IMR-90 (cell line): ENCODE data around the gene SERPINA1. TPM values are rescaled to one million over a fixed set of nuclear protein-coding genes. Genes with fewer than 3 reads are reported as not detected.

Experiments
- ATAC-seq: fragments of 200-7000 bp; cut with Tn5 transposase; 2 replicates; pipeline ENCODE4 v1.9.1; 2020; ENCODE audit warnings: low read depth, mild to moderate bottlenecking, moderate library complexity
- BruUV-seq: library from RNA; stranded (reverse); fragments of 400-500 nt; replicated peaks from 2 replicates; lab custom pipeline; 2021; lab: Mats Ljungman, UMichigan
- CTCF ChIA-PET: fragments of 300-600 bp; formaldehyde crosslinking; extraction: SDS; loops from one replicate; lab custom pipeline; 2021; ENCODE audit warnings: antibody characterized with exemption; lab: Yijun Ruan, JAX
- POLR2A ChIA-PET: fragments of 300-600 bp; sonication (Branson Sonifier 250); formaldehyde crosslinking; loops from one replicate; lab custom pipeline; 2022; ENCODE audit warnings: antibody characterized with exemption; ENCODE audit not compliant: unreplicated experiment; lab: Charles Lee
- DNase-seq: peaks from one replicate; pipeline ENCODE4 v3.0.0; 2013
- H2AFZ ChIP-seq: replicated peaks from 2 replicates; pipeline ENCODE3; 2013; ENCODE audit warnings: low read length, mild to moderate bottlenecking; ENCODE audit not compliant: poor library complexity
- H2AK5ac ChIP-seq: 2 replicates; pipeline ENCODE4 v1.6.1; 2013; ENCODE audit warnings: low read depth, low read length, inconsistent platforms
- H2AK9ac ChIP-seq: replicated peaks from 2 replicates; pipeline ENCODE3; 2013; ENCODE audit warnings: mild to moderate bottlenecking, low read depth, low read length, moderate library complexity; ENCODE audit not compliant: poor library complexity
- H2BK120ac ChIP-seq: 2 replicates; pipeline ENCODE4 v1.6.1; 2013; ENCODE audit warnings: low read depth, low read length, inconsistent platforms
- H2BK15ac ChIP-seq: 3 replicates; pipeline ENCODE4 v1.6.1; 2013; ENCODE audit warnings: low read depth, low read length, inconsistent platforms
- H2BK20ac ChIP-seq: 2 replicates; pipeline ENCODE4 v1.6.1; 2013; ENCODE audit warnings: low read depth, mild to moderate bottlenecking, inconsistent platforms, low read length, moderate library complexity
- H2BK5ac ChIP-seq: 2 replicates; pipeline ENCODE4 v1.6.1; 2013; ENCODE audit warnings: mild to moderate bottlenecking, low read depth, low read length, inconsistent platforms; ENCODE audit not compliant: poor library complexity, severe bottlenecking
- H3K14ac ChIP-seq: replicated peaks from 2 replicates; pipeline ENCODE4 v1.6.1; 2013; ENCODE audit warnings: low read depth, low read length, inconsistent platforms
- H3K18ac ChIP-seq: 2 replicates; pipeline ENCODE4 v1.6.1; 2013; ENCODE audit warnings: low read depth, low read length, control low read depth
- H3K23ac ChIP-seq: 2 replicates; pipeline ENCODE4 v1.6.1; 2013; ENCODE audit warnings: low read depth, low read length, inconsistent platforms
- H3K27ac ChIP-seq: 2 replicates; pipeline ENCODE4 v1.5.1; 2013; ENCODE audit warnings: mild to moderate bottlenecking, control low read depth, low read length; ENCODE audit not compliant: insufficient read depth
- H3K27me3 ChIP-seq: 2 replicates; pipeline ENCODE4 v1.6.1; 2013; ENCODE audit warnings: low read length; ENCODE audit not compliant: control insufficient read depth, insufficient read depth
- H3K36me3 ChIP-seq: 2 replicates; pipeline ENCODE4 v1.6.1; 2013; ENCODE audit warnings: low read length, mixed read lengths; ENCODE audit not compliant: control insufficient read depth, insufficient read depth
- H3K4ac ChIP-seq: 2 replicates; pipeline ENCODE4 v1.6.1; 2013; ENCODE audit warnings: low read depth, low read length, inconsistent platforms
- H3K4me1 ChIP-seq: 2 replicates; pipeline ENCODE4 v1.6.1; 2013; ENCODE audit warnings: low read length, mixed read lengths; ENCODE audit not compliant: control insufficient read depth, insufficient read depth
- H3K4me2 ChIP-seq: 2 replicates; pipeline ENCODE4 v1.6.1; 2013; ENCODE audit warnings: low read depth, mild to moderate bottlenecking, control low read depth, low read length, moderate library complexity
- H3K4me3 ChIP-seq: 2 replicates; pipeline ENCODE4 v1.5.1; 2013; ENCODE audit warnings: low read depth, mild to moderate bottlenecking, control low read depth, low read length, moderate library complexity; ENCODE audit not compliant: insufficient read depth
- H3K56ac ChIP-seq: 2 replicates; pipeline ENCODE4 v1.6.1; 2013; ENCODE audit warnings: low read length, inconsistent platforms; ENCODE audit not compliant: insufficient read depth; ENCODE audit errors: extremely low read depth
- H3K79me1 ChIP-seq, 2 experiments: 2 replicates each; pipeline ENCODE4 v1.6.1; 2013; ENCODE audit warnings: low read length in 2 of 2, inconsistent platforms in 1 of 2, low read depth in 1 of 2
- H3K9ac ChIP-seq: 2 replicates; pipeline ENCODE4 v1.6.1; 2013; ENCODE audit warnings: low read depth, low read length, control low read depth
- H3K9me1 ChIP-seq: 2 replicates; pipeline ENCODE4 v1.6.1; 2013; ENCODE audit warnings: low read length, inconsistent platforms; ENCODE audit not compliant: insufficient read depth
- H3K9me3 ChIP-seq: 2 replicates; pipeline ENCODE4 v1.6.1; 2013; ENCODE audit warnings: low read length; ENCODE audit not compliant: control insufficient read depth, insufficient read depth
- H4K20me1 ChIP-seq: 2 replicates; pipeline ENCODE4 v1.6.1; 2013; ENCODE audit warnings: low read length, inconsistent platforms; ENCODE audit not compliant: insufficient read depth
- H4K5ac ChIP-seq: 2 replicates; pipeline ENCODE4 v1.6.1; 2013; ENCODE audit warnings: mild to moderate bottlenecking, low read depth, low read length, control low read depth
- H4K8ac ChIP-seq, 2 experiments: 2 replicates each; pipeline ENCODE4 v1.6.1; 2013; ENCODE audit warnings: low read depth in 2 of 2, low read length in 2 of 2, control low read depth in 1 of 2, inconsistent platforms in 1 of 2
- H4K91ac ChIP-seq: 2 replicates; pipeline ENCODE4 v1.6.1; 2013; ENCODE audit warnings: low read depth, low read length, inconsistent platforms; ENCODE audit not compliant: insufficient read depth
- POLR2A ChIP-seq: IDR thresholded peaks from 2 replicates; pipeline ENCODE4 v1.6.1; 2012; ENCODE audit warnings: mild to moderate bottlenecking, low read depth, low read length
- RAD21 ChIP-seq: IDR thresholded peaks from 2 replicates; pipeline ENCODE4 v1.6.1; 2012; ENCODE audit warnings: low read length, improper control_type of control experiment
- SMC3 ChIP-seq: fragments of 150-350 bp; IDR thresholded peaks from 2 replicates; pipeline ENCODE4 v1.6.1; 2016; ENCODE audit warnings: low read depth, mild to moderate bottlenecking, antibody characterized with exemption, low read length, moderate library complexity
- WGBS, 2 experiments: methylation state at CpG; one replicate each; pipeline versions ENCODE4 v1.1.5 to v1.1.7; 2013; ENCODE audit warnings: missing lambda C conversion rate in 2 of 2; ENCODE audit not compliant: insufficient read length in 1 of 2; ENCODE audit errors: extremely low coverage in 2 of 2; 5-methylcytosine and 5-hydroxymethylcytosine counted together
- dilution Hi-C: fragments of 300-500 bp; cut with HindIII; formaldehyde crosslinking; loops from one replicate; pipeline ENCODE4 v1.14.3; 2018; ENCODE audit warnings: low sequenced_read_pairs; ENCODE audit not compliant: unreplicated experiment
- in situ Hi-C: fragments of 300-500 bp; cut with MboI; formaldehyde crosslinking; loops from 3 replicates; pipeline ENCODE4 v1.14.3; 2019; ENCODE audit warnings: low sequenced_read_pairs, inconsistent platforms, mixed read lengths
- intact Hi-C: fragments of 100-400 bp; cut with micrococcal nuclease; formaldehyde crosslinking; loops from 2 replicates; pipeline ENCODE4 v1.10.0; 2022
- polyA plus RNA-seq, 3 experiments: library from polyadenylated mRNA; depleted of rRNA; stranded (reverse); fragments of >200 nt; gene quantifications; 2 replicates each; pipeline ENCODE4 v1.2.3, GENCODE V29; 2012; ENCODE audit warnings: low replicate concordance in 1 of 3
- total RNA-seq: library from RNA; depleted of rRNA; stranded (reverse); fragments of >200 nt; gene quantifications from 2 replicates; pipeline ENCODE4 v1.2.3, GENCODE V29; 2012
- TF ChIP-seq, protein P1 (sequence below): conservative IDR thresholded peaks from 2 replicates; pipeline ENCODE4 v1.5.1; 2012; ENCODE audit warnings: mild to moderate bottlenecking, low read depth, low read length, improper control_type of control experiment

The SERPINA1 gene
- total and polyA plus RNA-seq, 2 of the 4 experiments (the other 2 are of a cell fraction) = 0.54 to 1.2 TPM

- BruUV-seq = no TSS peak
- Histone ChIP-seq H3K36me3 (no peaks in the 10 kb centered on the region), H3K18ac (no peak overlapping the region), H2AK5ac (no peak overlapping the region), H2BK20ac (no peak overlapping the region), H3K14ac (no peak overlapping the region), H2BK15ac (no peak overlapping the region), H4K91ac (no peak overlapping the region), H4K20me1 (no peaks in the 10 kb centered on the region), H2AFZ (no peak overlapping the region), H3K9me1 (no peaks in the 10 kb centered on the region), H3K27ac (no peak overlapping the region), H3K9ac (no peak overlapping the region), H2BK120ac (no peak overlapping the region), H3K23ac (no peak overlapping the region), H3K56ac (no peak overlapping the region), H4K5ac (no peak overlapping the region), H3K79me1 (no peaks in the 10 kb centered on the region), H3K4me2 (no peak overlapping the region), H2AK9ac (no peak overlapping the region), H3K4me3 (no peak overlapping the region), H4K8ac (no peak overlapping the region), H3K27me3 (peaks cover 4% of the 10 kb centered on the region; the same call in 1 of the 2 replicates), H3K4ac (no peak overlapping the region), H3K4me1 (no peaks in the 10 kb centered on the region), H3K9me3 (no peaks in the 10 kb centered on the region), H2BK5ac (no peak overlapping the region)
- TF ChIP-seq RAD21 = peak; percentile 53
- TF ChIP-seq SMC3 = peak; percentile 44
- TF ChIP-seq, protein P1, sequence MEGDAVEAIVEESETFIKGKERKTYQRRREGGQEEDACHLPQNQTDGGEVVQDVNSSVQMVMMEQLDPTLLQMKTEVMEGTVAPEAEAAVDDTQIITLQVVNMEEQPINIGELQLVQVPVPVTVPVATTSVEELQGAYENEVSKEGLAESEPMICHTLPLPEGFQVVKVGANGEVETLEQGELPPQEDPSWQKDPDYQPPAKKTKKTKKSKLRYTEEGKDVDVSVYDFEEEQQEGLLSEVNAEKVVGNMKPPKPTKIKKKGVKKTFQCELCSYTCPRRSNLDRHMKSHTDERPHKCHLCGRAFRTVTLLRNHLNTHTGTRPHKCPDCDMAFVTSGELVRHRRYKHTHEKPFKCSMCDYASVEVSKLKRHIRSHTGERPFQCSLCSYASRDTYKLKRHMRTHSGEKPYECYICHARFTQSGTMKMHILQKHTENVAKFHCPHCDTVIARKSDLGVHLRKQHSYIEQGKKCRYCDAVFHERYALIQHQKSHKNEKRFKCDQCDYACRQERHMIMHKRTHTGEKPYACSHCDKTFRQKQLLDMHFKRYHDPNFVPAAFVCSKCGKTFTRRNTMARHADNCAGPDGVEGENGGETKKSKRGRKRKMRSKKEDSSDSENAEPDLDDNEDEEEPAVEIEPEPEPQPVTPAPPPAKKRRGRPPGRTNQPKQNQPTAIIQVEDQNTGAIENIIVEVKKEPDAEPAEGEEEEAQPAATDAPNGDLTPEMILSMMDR = peak; percentile 42
- TF ChIP-seq POLR2A = no peak
- 53% methylated on average over 3 of the region's 8 CpGs; no CpG with 5 or more reads in 1 of the 2 experiments for WGBS, 2 experiments
- ChIA-PET CTCF (interaction anchor here (1.0 kb wide), 1 partner anchor 71 kb away, joined by 3 read pairs; no protein-coding TSS in a partner anchor), POLR2A (interaction anchor here (0.5 kb wide), 1 partner anchor 160 kb away, joined by 3 read pairs; no protein-coding TSS in a partner anchor)
- dilution Hi-C loops (no loop called here), in situ Hi-C loops (no loop called here), intact Hi-C loops (loop anchor here (1.0 kb wide), 1 partner anchor 58 kb away; no protein-coding TSS in a partner anchor)
- ATAC-seq (no peak), DNase-seq (no peak)
Measured at GRCh38 chr14:94412671-94413638, 24.6 kb upstream of the SERPINA1 start.
